ENCODE measurements around the gene FOXA2. TPM values are rescaled to one million over a fixed set of nuclear protein-coding genes. Genes with fewer than 3 reads are reported as not detected.

Gene FOXA2
- total and polyA plus RNA-seq, 2 of the 13 experiments (the other 11 are each of a cell fraction or from before 2014, with no cell fraction given): 8.8 to 12.2 TPM

GRCh38 chr20:22584922-22585785 lies 782 bp upstream of the FOXA2 start (continued):
- TF ChIP-seq ZNF407 (CRISPR knock-in tag; IDR thresholded peaks at IDR 0.05; ENCODE audit: not compliant biosample characterization) (peak; percentile 28), ZNF224 (CRISPR knock-in tag; IDR thresholded peaks at IDR 0.05) (no peak; the same call in 1 of the 2 replicates), TOPORS (CRISPR knock-in tag; IDR thresholded peaks at IDR 0.05) (peak; percentile 47), DPF2 (CRISPR knock-in tag; IDR thresholded peaks at IDR 0.05; ENCODE audit: borderline replicate concordance, low read depth) (peak; percentile 58), ZKSCAN1 (IDR thresholded peaks at IDR 0.05; ENCODE audit: low read length) (0 out of 2 replicates have a peak, but pooled peaks have one; percentile 18), FOXA1 (IDR thresholded peaks at IDR 0.05) (no peak), FOXA1 (CRISPR knock-in tag; IDR thresholded peaks at IDR 0.05) (peak; percentile 98), CBFB (CRISPR knock-in tag; IDR thresholded peaks at IDR 0.05) (peak; percentile 96), NFYC (CRISPR knock-in tag; IDR thresholded peaks at IDR 0.05) (no peak; the same call in 1 of the 2 replicates), CCAR2 (optimal IDR thresholded peaks at IDR 0.05; ENCODE audit: low read depth, low read length) (peak; percentile 67), ZNF367 (CRISPR knock-in tag; IDR thresholded peaks at IDR 0.05; ENCODE audit: borderline replicate concordance) (peak; percentile 43; the same call in 1 of the 2 replicates), CBX5 (CRISPR knock-in tag; IDR thresholded peaks at IDR 0.05; ENCODE audit: borderline replicate concordance) (peak; percentile 80; the same call in 1 of the 2 replicates), WIZ (CRISPR knock-in tag; IDR thresholded peaks at IDR 0.05) (peak; percentile 86; the same call in 1 of the 2 replicates), MYNN (CRISPR knock-in tag; IDR thresholded peaks at IDR 0.05; ENCODE audit: low read depth) (peak; percentile 75; the same call in 1 of the 2 replicates), DNMT1 (CRISPR knock-in tag; IDR thresholded peaks at IDR 0.05) (0 out of 2 replicates have a peak, but pooled peaks have one; percentile 26), ISL2 (CRISPR knock-in tag; IDR thresholded peaks at IDR 0.05) (peak; percentile 94), HNRNPK (IDR thresholded peaks at IDR 0.05; ENCODE audit: low read depth, low read length, poor library complexity, severe bottlenecking) (no peak), THYN1 (CRISPR knock-in tag; IDR thresholded peaks at IDR 0.05; ENCODE audit: borderline replicate concordance, low read depth) (no peak)
- TF ChIP-seq, protein P1, sequence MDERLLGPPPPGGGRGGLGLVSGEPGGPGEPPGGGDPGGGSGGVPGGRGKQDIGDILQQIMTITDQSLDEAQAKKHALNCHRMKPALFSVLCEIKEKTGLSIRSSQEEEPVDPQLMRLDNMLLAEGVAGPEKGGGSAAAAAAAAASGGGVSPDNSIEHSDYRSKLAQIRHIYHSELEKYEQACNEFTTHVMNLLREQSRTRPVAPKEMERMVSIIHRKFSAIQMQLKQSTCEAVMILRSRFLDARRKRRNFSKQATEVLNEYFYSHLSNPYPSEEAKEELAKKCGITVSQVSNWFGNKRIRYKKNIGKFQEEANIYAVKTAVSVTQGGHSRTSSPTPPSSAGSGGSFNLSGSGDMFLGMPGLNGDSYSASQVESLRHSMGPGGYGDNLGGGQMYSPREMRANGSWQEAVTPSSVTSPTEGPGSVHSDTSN (CRISPR knock-in tag; IDR thresholded peaks at IDR 0.05): no peak
- TF ChIP-seq, protein P2, sequence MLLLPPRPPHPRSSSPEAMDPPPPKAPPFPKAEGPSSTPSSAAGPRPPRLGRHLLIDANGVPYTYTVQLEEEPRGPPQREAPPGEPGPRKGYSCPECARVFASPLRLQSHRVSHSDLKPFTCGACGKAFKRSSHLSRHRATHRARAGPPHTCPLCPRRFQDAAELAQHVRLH (CRISPR knock-in tag; IDR thresholded peaks at IDR 0.05; ENCODE audit: borderline replicate concordance, low read depth): peak; percentile 85
